ENCODE measurements around the gene HYAL1. TPM values are rescaled to one million over a fixed set of nuclear protein-coding genes. Genes with fewer than 3 reads are reported as not detected.

The HYAL1 gene, protein sequence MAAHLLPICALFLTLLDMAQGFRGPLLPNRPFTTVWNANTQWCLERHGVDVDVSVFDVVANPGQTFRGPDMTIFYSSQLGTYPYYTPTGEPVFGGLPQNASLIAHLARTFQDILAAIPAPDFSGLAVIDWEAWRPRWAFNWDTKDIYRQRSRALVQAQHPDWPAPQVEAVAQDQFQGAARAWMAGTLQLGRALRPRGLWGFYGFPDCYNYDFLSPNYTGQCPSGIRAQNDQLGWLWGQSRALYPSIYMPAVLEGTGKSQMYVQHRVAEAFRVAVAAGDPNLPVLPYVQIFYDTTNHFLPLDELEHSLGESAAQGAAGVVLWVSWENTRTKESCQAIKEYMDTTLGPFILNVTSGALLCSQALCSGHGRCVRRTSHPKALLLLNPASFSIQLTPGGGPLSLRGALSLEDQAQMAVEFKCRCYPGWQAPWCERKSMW
- polyA plus RNA-seq (2013, experiment 1 of 2; ENCODE audit: insufficient read length): 0.34 TPM
- 0.48 TPM for polyA plus RNA-seq (2013, experiment 2 of 2; ENCODE audit: insufficient read length)

DNA sequence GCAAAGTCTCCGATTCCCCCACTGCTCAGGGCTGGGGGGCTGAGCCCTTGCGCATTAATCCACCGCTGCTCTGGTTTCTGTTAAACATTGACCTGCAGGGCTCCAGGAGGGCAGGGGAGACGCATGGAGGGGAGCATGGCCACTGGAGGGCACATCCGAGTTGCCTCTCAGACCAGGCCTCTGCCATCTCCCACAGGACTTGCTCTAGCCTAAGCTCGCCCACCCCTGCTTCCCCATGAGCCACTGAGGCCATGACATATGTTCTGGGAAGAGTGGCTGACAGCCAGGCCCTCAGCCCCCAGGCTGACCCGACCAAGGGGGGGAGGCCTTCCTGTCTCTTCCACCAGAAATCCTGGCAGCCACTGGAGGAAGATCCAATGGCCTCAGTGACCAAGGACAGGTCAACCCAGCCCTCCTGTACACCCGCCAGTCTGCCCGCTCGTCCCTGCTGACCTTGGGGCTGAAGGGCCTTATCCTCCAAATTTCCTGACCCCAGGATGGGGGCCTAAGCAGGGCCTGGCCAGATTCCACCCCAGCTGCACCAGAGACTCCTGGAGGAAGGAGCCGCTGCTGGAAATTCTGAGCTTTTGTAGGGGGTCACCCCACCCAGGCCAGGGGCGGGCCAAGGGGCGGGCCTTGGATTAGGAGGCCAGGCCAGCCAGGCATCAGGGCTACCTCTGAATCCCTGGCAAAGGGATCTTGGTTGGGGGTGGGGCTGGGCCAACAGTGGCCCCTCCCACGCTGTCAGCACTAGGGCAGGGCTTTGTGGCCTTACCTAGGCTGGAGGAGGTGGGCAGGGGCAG lies at the start of gene HYAL1:
TSS of gene HYAL1 (minus strand) at position 562 of the 803 bp plus-strand sequence. CDS start 618 bp downstream, outside the sequence.
- no peak for DNase-seq

GRCh38 chr3:50352781-50353180 lies 49.4 kb upstream of the HYAL1 start:
- peak; percentile 18 for DNase-seq

GRCh38 chr3:50351323-50351697 lies 47.9 kb upstream of the HYAL1 start:
- DNase-seq: no peak

DNA sequence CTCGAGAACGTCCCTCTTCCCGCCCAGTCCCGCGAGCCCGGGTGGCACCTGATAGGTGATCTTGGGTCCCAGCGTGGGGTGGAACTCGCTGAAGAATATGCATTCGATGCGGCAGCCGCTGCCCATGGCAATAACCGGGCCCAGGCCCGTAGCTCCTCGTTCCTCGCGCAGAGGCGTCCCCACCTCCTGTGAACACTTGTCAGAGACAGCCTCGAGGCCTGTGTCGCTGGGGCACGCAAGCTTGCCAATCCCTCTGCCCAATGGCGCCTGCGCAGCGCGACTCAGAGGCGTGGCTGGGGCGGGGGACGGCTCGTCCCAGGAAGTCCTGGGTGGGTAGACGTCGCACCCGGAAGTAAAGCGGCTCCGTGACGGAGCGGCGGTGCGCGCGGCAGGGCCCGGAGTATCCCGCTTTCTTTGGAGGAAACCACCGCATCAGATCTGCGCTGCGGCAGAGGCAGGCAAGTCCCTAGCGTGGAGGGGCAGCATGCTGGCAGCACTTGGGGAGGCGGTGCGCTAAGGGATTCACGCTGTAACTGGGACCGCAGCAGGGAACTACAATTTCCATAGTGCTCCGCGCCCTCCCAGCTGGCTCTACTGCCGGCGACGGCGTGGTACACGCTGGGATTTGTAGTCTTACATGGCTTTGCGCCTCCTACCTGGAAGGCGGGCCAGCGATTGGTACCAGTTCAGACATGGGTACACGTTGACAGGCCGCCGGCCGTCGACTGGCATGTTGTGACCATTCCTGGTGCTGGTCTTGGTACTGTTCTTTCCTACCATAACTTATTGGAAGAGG lies 47.4 kb upstream of the HYAL1 start, which contains the start of the genes CYB561D2 and NPRL2:
TSS of gene CYB561D2 (plus strand) at position 336 of the 796 bp plus-strand sequence. CDS start 572 bp downstream, outside the sequence.
TSS of gene NPRL2 (minus strand) at position 249 of the 796 bp plus-strand sequence. CDS start at position 126, 123 bp downstream.
- DNase-seq: peak; percentile 93

DNA sequence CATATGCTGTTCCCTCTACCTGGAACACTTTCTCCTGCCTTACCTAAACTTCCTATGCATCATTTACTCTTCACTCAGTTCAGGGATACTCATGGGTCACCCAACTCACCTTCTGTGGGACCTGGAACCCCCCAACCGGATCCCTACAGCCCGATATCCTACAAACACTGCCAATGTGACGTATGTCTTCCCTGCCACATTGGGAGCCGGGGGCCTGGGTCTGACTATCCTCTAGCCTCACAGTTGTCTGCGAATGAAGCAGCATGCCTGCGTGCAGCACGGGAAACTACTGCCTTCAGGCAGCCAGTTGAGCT lies 46.8 kb upstream of the HYAL1 start:
- no peak for DNase-seq

- peak; percentile 78 for DNase-seq
These were observed 43.9 kb upstream of the HYAL1 start for GRCh38 chr3:50347187-50347813.

GRCh38 chr3:50345586-50346234 lies 42.3 kb upstream of the HYAL1 start, which contains the start of gene ZMYND10:
Gene ZMYND10 (minus strand): TSS chr3:50345732. CDS start chr3:50345579, 153 bp downstream.
- DNase-seq: peak; percentile 46

GRCh38 chr3:50345008-50345407 lies 41.6 kb upstream of the HYAL1 start:
- no peak for DNase-seq

- no peak for DNase-seq
These were observed 39.6 kb upstream of the HYAL1 start for GRCh38 chr3:50342813-50343633.

DNA sequence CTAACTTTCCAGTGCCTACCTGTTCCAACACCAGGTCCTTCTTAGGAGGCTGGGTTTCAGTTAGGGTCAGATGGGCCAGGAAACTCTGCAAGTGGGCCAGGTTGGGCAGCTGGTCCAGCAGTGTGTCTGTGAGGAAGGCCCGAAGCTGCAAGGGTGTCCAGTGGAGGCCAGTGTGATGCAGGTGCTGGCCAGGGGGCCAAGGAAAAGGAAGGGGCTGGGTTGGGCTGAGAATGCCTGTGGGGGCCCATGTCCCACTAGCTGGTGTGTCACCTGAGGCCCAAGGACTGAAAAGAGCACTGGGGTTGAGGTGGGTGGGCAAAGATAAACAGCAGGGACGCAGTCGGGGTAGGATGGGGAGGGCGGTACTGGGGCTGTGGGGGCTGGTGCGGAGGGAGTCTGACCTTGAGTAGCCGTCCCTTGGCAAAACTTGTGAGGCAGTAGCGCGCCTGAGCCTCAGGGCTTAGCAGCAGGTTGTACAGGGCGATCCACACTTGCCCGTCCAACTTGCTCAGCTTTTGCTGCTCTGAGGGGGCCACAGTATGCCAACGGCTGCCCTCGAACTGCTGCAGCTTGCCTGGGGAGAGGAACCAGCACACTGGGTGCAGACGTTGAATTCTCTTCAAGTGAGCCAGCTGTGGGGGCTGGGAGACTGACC lies 38.7 kb upstream of the HYAL1 start:
- no peak for DNase-seq

DNA sequence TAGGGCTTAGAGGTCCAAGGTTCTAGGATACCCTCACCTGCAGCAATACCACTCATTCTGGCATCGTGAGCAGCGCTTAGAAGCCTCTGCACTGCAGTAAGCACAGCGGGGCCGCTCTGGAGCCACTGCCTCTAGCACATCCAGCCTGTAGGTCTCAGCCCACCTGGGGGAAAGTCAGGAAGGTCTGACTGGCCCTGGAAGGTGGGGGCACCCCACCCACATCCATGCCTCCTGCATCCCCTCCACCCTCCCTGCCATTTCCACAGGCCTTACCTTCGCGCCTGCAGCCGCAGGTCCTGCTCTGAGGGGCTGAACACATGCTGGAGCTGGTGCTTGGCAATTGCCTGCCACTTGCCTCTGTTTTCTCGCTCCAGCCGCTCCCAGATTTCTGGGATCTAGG lies 38.2 kb upstream of the HYAL1 start:
- DNase-seq: no peak

DNA sequence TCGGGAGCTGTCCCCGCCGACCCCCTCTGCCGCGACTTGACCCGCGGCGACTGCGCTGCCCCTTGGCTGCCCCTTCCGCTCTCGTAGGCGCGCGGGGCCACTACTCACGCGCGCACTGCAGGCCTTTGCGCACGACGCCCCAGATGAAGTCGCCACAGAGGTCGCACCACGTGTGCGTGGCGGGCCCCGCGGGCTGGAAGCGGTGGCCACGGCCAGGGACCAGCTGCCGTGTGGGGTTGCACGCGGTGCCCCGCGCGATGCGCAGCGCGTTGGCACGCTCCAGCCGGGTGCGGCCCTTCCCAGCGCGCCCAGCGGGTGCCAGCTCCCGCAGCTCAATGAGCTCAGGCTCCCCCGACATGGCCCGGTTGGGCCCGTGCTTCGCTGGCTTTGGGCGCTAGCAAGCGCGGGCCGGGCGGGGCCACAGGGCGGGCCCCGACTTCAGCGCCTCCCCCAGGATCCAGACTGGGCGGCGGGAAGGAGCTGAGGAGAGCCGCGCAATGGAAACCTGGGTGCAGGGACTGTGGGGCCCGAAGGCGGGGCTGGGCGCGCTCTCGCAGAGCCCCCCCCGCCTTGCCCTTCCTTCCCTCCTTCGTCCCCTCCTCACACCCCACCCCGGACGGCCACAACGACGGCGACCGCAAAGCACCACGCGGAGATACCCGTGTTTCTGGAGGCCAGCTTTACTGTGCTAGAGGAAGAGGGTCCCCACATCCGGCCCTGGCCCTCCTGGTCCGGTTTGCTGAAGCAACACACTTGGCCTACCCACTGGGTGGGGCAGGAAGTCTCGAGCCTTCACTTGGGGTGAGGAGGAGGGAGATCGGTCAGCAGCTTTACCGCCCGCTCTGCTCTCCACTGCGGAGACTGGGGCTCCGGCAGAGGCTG lies 37.3 kb upstream of the HYAL1 start, which contains the start of gene RASSF1:
TSS of gene RASSF1 (minus strand) at position 389 of the 882 bp plus-strand sequence. CDS start at position 358, 31 bp downstream.
- peak; percentile 63 for DNase-seq

DNA sequence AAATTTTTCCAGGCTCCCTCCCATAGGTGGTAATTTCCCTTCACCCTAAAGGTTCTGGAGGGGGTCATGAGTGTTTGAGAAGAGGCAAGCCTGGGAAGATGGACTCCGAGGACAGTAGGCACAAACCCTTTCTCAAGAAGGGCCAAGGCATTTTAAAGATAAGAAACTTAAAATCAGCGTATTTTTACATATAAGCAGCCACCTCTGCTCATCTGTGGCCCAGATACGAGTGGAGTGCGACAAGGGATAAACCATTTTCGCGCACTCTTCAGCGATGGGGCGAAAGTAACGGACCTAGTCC lies 36.7 kb upstream of the HYAL1 start:
- no peak for DNase-seq

DNA sequence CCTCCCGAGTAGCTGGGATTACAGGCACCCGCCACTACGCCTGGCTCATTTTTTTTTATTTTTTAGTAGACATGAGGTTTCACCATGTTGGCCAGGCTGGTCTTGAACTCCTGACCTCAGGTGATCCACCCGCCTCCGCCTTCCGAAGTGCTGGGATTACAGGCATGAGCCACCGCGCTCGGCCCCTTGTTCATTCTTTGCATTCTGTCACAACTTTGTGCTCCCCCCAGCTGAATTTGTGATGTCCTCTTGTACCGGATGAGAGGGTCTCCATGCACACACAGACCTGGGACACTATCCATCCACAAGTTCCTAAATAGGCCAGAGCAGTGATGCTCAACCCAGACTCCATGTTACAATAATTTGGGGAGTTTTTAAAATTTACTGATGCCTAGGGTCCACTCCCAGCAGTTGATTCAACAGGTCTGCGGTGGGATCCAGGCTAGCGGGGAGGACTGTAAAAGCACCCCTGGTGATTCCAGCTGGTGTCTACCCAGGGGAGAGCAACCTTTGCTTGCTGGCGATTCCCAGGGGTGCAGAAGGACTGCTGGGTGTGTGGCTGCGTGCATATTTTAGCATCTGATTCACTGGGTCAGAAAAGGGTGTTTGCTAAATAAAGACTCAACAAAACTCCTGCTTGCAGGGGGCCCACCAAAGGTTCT lies 36.2 kb upstream of the HYAL1 start:
- DNase-seq: peak; percentile 61

DNA sequence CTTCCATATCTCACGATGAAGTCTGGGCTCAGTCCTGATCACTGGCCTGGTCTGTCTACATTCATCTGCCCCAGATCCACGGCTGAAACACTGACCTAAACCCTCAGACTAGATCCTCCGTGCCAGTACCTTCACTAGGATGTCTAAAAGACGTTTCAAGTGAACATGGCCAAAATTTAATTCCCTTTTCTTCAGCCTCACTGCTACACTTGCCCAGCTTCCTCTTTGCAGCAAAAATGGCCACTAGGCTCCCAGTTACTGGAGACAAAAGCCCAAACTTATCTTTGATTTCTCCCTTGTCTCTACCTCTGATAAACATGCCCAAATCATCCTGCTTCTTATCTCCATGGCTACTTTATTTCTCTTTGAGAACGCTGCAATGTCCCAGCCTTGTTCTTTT lies 35.6 kb upstream of the HYAL1 start:
- DNase-seq: no peak

GRCh38 chr3:50337175-50337861 lies 33.9 kb upstream of the HYAL1 start:
- peak; percentile 99 for DNase-seq

DNA sequence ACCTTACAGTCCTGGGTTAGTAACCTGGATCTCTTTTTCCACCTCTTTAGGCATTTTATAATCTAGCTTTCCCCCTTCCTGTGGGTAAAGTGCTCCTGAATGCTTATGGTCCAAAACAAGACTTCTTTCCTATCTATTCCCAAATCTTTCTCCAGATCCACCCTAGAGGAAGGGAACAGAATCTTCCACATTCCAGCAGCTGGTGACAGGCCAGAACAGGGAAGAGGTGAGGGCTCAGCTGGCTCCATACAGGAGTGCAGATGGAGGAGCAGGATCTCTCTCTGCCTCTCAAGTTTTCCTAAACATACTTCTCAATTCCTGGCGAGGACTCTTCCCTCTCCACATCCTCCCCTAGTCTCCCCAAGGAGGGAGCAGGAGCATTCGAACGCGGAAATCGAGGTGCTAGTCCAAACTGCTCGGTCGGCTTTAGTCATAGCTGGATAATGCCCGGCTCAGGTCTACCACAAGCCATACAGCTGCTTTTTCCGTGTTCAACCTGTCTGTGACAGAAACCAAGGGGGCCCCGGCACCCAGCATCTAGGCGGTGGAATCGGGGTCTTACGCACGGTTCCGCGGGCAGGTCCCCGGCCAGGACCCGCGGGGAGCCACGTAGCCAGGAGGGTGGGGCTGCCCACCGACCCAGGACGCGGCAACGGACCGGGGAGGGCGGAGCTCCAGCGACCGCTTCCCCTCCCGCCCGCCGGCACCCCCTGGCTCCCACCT lies 33.2 kb upstream of the HYAL1 start:
- DNase-seq: peak; percentile 23

Data from fibroblast of skin of scalp (primary cell).